HG02642 (cell line): ENCODE results near the gene GALR3.

ENCODE experiments used
- ATAC-seq: cut with Tn5 transposase; IDR thresholded peaks from one replicate; pipeline ENCODE4 v1.9.1; 2021; ENCODE audit warnings: mild to moderate bottlenecking; ENCODE audit not compliant: unreplicated experiment, poor library complexity

Gene GALR3

GRCh38 chr22:37855462-37855861, 32.3 kb downstream of the GALR3 start:
- ATAC-seq = no peak

- no peak for ATAC-seq
Measured at GRCh38 chr22:37860796-37861421, 37.7 kb downstream of the GALR3 start.

DNA sequence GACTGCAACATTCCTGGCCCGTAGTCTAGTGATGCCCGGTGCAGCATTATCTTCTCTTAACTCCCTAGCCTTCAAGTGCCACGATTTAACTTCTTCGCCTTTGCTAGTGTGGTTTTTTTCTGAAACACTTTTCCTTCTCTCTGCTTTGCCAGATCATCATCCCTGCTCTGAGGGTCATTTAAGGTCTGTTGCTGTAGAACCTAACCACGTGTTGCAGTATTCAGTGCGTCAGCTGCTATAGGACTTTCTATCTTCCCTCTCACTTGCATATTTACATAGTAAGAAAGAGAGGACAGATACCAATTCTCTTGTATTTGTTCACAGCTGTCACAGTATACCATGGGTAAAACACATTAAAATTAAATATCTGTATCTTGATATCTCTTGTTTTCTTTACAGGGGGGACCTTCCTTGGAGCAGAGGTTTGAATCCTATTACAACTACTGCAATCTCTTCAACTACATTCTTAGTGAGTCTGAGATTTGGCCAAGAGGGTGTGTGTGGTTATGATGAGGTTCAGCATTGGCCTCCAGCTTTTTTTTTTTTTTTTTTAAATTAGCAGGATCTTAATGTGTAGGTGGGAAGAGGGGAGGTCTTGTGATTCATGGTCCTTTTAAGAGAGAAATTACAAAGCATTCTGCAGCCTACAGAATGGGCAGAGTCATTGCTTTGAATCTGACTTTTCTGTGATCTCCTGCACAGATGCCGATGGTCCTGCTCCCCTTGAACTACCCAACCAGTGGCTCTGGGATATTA, 39.6 kb downstream of the GALR3 start:
- ATAC-seq = no peak

DNA sequence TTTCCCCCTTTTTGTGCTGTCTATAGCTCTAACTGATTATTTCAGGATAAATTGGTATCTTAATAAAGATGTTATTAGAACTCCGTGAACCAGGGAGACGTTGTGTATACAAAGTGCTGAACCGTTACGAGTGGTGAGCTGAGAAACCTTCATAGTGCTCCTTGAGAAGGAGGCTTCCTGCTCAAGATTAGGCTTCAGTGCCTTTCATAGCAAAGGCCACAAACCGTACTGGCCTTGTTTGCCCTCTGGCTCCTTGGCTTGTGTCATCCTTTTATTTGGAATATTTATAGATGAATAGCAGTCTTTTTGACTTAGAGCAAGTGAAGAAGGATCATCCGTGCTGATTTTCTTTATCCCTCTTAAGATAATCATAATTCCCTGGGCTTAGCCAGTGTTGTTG, 42.3 kb downstream of the GALR3 start:
- ATAC-seq = no peak

GRCh38 chr22:37870273-37870672, 47.1 kb downstream of the GALR3 start:
- ATAC-seq = no peak
